H1 (cell line): ENCODE measurements around the gene SLC25A45. TPM values are rescaled to one million over a fixed set of nuclear protein-coding genes. Genes with fewer than 3 reads are reported as not detected.

Experiments used
- CTCF ChIA-PET: fragments of 300-600 bp; sonication (Branson Sonifier 250); formaldehyde crosslinking; loops from one replicate; lab custom pipeline; 2021; ENCODE audit not compliant: partially characterized antibody; lab: Charles Lee
- POLR2A ChIA-PET: fragments of 300-600 bp; sonication (Branson Sonifier 250); formaldehyde crosslinking; loops from one replicate; lab custom pipeline; 2021; ENCODE audit warnings: inconsistent platforms; ENCODE audit not compliant: partially characterized antibody; lab: Charles Lee
- DNase-seq, 2 experiments: peaks; one replicate each; pipeline versions ENCODE4 v3.0.0 to v3.0.0-alpha.2; 2010 to 2022; ENCODE audit warnings: low spot score in 2 of 2, low read depth in 1 of 2, mixed read lengths in 1 of 2
- FAIRE-seq: peaks from 2 replicates; lab custom pipeline; 2011; peaks lifted over from hg19 to GRCh38; lab: Jason Lieb, UNC
- H2AFZ ChIP-seq: 2 replicates; pipeline ENCODE4 v1.8.1; 2012; ENCODE audit warnings: low read length, inconsistent platforms
- H2AK5ac ChIP-seq: 2 replicates; pipeline ENCODE4 v1.6.1; 2013; ENCODE audit warnings: low read depth, low read length
- H2BK120ac ChIP-seq: replicated peaks from 2 replicates; pipeline ENCODE3; 2013; ENCODE audit warnings: low read depth, low read length, inconsistent platforms
- H2BK12ac ChIP-seq: 2 replicates; pipeline ENCODE4 v1.6.1; 2013; ENCODE audit warnings: low read depth, low read length
- H2BK15ac ChIP-seq: 2 replicates; pipeline ENCODE4 v1.6.1; 2013; ENCODE audit warnings: low read length
- H2BK20ac ChIP-seq: 2 replicates; pipeline ENCODE4 v1.6.1; 2013; ENCODE audit warnings: low read length
- H2BK5ac ChIP-seq: 2 replicates; pipeline ENCODE4 v1.6.1; 2013; ENCODE audit warnings: low read depth, low read length
- H3K14ac ChIP-seq: 2 replicates; pipeline ENCODE4 v1.6.1; 2013; ENCODE audit warnings: inconsistent platforms; ENCODE audit not compliant: insufficient read length
- H3K18ac ChIP-seq: 2 replicates; pipeline ENCODE4 v1.6.1; 2013; ENCODE audit warnings: low read length; ENCODE audit errors: extremely low read depth
- H3K23ac ChIP-seq: 2 replicates; pipeline ENCODE4 v1.6.1; 2013; ENCODE audit warnings: inconsistent platforms; ENCODE audit not compliant: insufficient read length
- H3K23me2 ChIP-seq: 2 replicates; pipeline ENCODE4 v1.6.1; 2013; ENCODE audit warnings: low read depth, low read length
- H3K27ac ChIP-seq: 2 replicates; pipeline ENCODE4 v1.6.1; 2011; ENCODE audit warnings: low read depth, low read length, inconsistent platforms
- H3K27me3 ChIP-seq, 4 experiments: replicated peaks in 1 of 4; 1 replicate in 1 of 4; 2 replicates in 3 of 4; pipeline versions ENCODE4 v1.6.1 to v1.8.1; 2011 to 2013; ENCODE audit warnings: low read length in 3 of 4, mild to moderate bottlenecking in 3 of 4, inconsistent platforms in 2 of 4, mixed read lengths in 2 of 4, moderate library complexity in 1 of 4; ENCODE audit not compliant: control insufficient read depth in 3 of 4, insufficient read depth in 3 of 4; ENCODE audit errors: extremely low read depth in 1 of 4
- H3K36me3 ChIP-seq, 4 experiments: 2 replicates each; pipeline versions ENCODE4 v1.6.1 to v1.8.1; 2011 to 2013; ENCODE audit warnings: mild to moderate bottlenecking in 4 of 4, low read length in 3 of 4, moderate library complexity in 2 of 4, control low read depth in 1 of 4, inconsistent platforms in 1 of 4; ENCODE audit not compliant: insufficient read depth in 4 of 4, control insufficient read depth in 2 of 4
- H3K4ac ChIP-seq: replicated peaks from 2 replicates; pipeline ENCODE3; 2013; ENCODE audit warnings: low read length, low read depth, mixed read lengths, inconsistent platforms; ENCODE audit not compliant: insufficient read length
- H3K4me1 ChIP-seq, 4 experiments: replicated peaks in 1 of 4; 1 replicate in 1 of 4; 2 replicates in 3 of 4; pipeline versions ENCODE4 v1.6.1 to v1.8.1; 2011 to 2013; ENCODE audit warnings: low read length in 3 of 4, inconsistent platforms in 2 of 4, mixed read lengths in 1 of 4; ENCODE audit not compliant: insufficient read depth in 4 of 4, control insufficient read depth in 3 of 4
- H3K4me2 ChIP-seq, 2 experiments: 2 replicates each; pipeline versions ENCODE4 v1.6.1 to v1.8.1; 2011 to 2013; ENCODE audit warnings: low read depth in 2 of 2, low read length in 2 of 2, control low read depth in 1 of 2, inconsistent platforms in 1 of 2, mild to moderate bottlenecking in 1 of 2; ENCODE audit not compliant: insufficient read depth in 1 of 2
- H3K4me3 ChIP-seq, 4 experiments: fragments of 200-600, 300-600 bp in 1 of 4; sonication (generic), shearing (Covaris generic), sonication (Bioruptor Twin) in 1 of 4; 2 replicates each; pipeline versions ENCODE4 v1.5.1 to v1.8.1; 2011 to 2016; ENCODE audit warnings: low read length in 4 of 4, low read depth in 3 of 4, control low read depth in 2 of 4, inconsistent platforms in 2 of 4, mild to moderate bottlenecking in 2 of 4, mixed read lengths in 1 of 4, moderate library complexity in 1 of 4; ENCODE audit not compliant: insufficient read depth in 2 of 4; ENCODE audit errors: extremely low read depth in 1 of 4
- H3K56ac ChIP-seq: replicated peaks from 2 replicates; pipeline ENCODE3; 2013; ENCODE audit warnings: low read depth, mild to moderate bottlenecking, mixed read lengths, low read length, inconsistent platforms; ENCODE audit not compliant: insufficient read length
- H3K79me1 ChIP-seq: 2 replicates; pipeline ENCODE4 v1.6.1; 2013; ENCODE audit warnings: low read depth, low read length, control low read depth
- H3K79me2 ChIP-seq, 2 experiments: 2 replicates each; pipeline versions ENCODE4 v1.6.1 to v1.8.1; 2012 to 2013; ENCODE audit warnings: low read length in 2 of 2, mild to moderate bottlenecking in 2 of 2, inconsistent platforms in 1 of 2; ENCODE audit not compliant: insufficient read depth in 2 of 2, control insufficient read depth in 1 of 2
- H3K9ac ChIP-seq, 4 experiments: replicated peaks in 1 of 4; 1 replicate in 1 of 4; 2 replicates in 3 of 4; pipeline versions ENCODE4 v1.6.1 to v1.8.1; 2011 to 2013; ENCODE audit warnings: low read depth in 3 of 4, low read length in 3 of 4, control low read depth in 2 of 4, mild to moderate bottlenecking in 2 of 4, moderate library complexity in 2 of 4, inconsistent platforms in 1 of 4; ENCODE audit errors: extremely low read depth in 1 of 4
- H3K9me3 ChIP-seq, 2 experiments: 2 replicates each; pipeline versions ENCODE4 v1.6.1 to v1.8.1; 2012 to 2013; ENCODE audit warnings: mild to moderate bottlenecking in 2 of 2, moderate library complexity in 2 of 2, control low read depth in 1 of 2, inconsistent platforms in 1 of 2, low read depth in 1 of 2, low read length in 1 of 2, mixed read lengths in 1 of 2; ENCODE audit not compliant: insufficient read depth in 2 of 2
- H4K20me1 ChIP-seq, 2 experiments: replicated peaks in 1 of 2; 2 replicates each; pipeline versions ENCODE3 to v1.8.1; 2011 to 2013; ENCODE audit warnings: inconsistent platforms in 2 of 2, low read length in 2 of 2, mild to moderate bottlenecking in 1 of 2; ENCODE audit not compliant: insufficient read depth in 2 of 2, control insufficient read depth in 1 of 2
- H4K5ac ChIP-seq: 2 replicates; pipeline ENCODE4 v1.6.1; 2013; ENCODE audit warnings: low read length, low read depth, mixed read lengths, inconsistent platforms; ENCODE audit not compliant: insufficient read length
- H4K8ac ChIP-seq: 2 replicates; pipeline ENCODE4 v1.8.0; 2013; ENCODE audit warnings: mild to moderate bottlenecking, moderate library complexity, low read length, inconsistent platforms; ENCODE audit not compliant: insufficient read depth; ENCODE audit errors: extremely low read depth
- H4K91ac ChIP-seq: replicated peaks from 2 replicates; pipeline ENCODE3; 2013; ENCODE audit warnings: low read length, mixed read lengths, inconsistent platforms; ENCODE audit not compliant: insufficient read length
- HDAC2 ChIP-seq, 2 experiments: fragments of 300-600 bp in 1 of 2; sonication (generic) in 1 of 2; IDR thresholded peaks; 2 replicates each; pipeline ENCODE4 v1.6.1; 2011 to 2012; ENCODE audit warnings: low read depth in 2 of 2, low read length in 2 of 2, mild to moderate bottlenecking in 2 of 2, moderate library complexity in 2 of 2, borderline replicate concordance in 1 of 2, inconsistent platforms in 1 of 2
- SIN3A ChIP-seq, 2 experiments: IDR thresholded peaks in 1 of 2; conservative IDR thresholded peaks in 1 of 2; 2 replicates each; pipeline ENCODE4 v1.6.1; 2011 to 2012; ENCODE audit warnings: low read length in 2 of 2, improper control_type of control experiment in 1 of 2, low read depth in 1 of 2, mild to moderate bottlenecking in 1 of 2
- ZNF274 ChIP-seq: IDR thresholded peaks from 2 replicates; pipeline ENCODE4 v1.7.0; 2012; ENCODE audit warnings: low read length, borderline replicate concordance; ENCODE audit errors: extremely low read depth
- WGBS, 2 experiments: shearing (Covaris generic) in 1 of 2; methylation state at CpG; one replicate each; pipeline versions ENCODE4 v1.1.6 to v1.1.7; 2013 to 2015; ENCODE audit warnings: low lambda C conversion rate in 2 of 2, mixed read lengths in 2 of 2, inconsistent platforms in 1 of 2, low coverage in 1 of 2, missing lambda C conversion rate in 1 of 2; ENCODE audit not compliant: insufficient replicate concordance in 2 of 2, insufficient coverage in 1 of 2, insufficient read length in 1 of 2; ENCODE audit errors: extremely low coverage in 1 of 2, missing lambda C conversion rate in 1 of 2; 5-methylcytosine and 5-hydroxymethylcytosine counted together
- polyA plus RNA-seq, 7 experiments: library from polyadenylated mRNA; depleted of rRNA in 3 of 7; stranded (reverse) in 5 of 7; unstranded in 2 of 7; fragments of >200 nt in 5 of 7; fragments of 200-250 nt in 2 of 7; gene quantifications; 1 replicate in 5 of 7; 2 replicates in 1 of 7; 4 replicates in 1 of 7; pipeline versions ENCODE4 v1.2.1 to v1.2.3, GENCODE V29; 2011 to 2013; ENCODE audit warnings: missing spikeins in 2 of 7, mixed read lengths in 2 of 7
- total RNA-seq: library from RNA; stranded (reverse); fragmentation: NEBNext Ultra II Directional; extraction: Animal tissue kit (Norgen Biotek cat#: 25700); gene quantifications from 2 replicates; pipeline ENCODE4 v1.2.1, GENCODE V29; 2021

Gene SLC25A45
- total and polyA plus RNA-seq, 2 of the 8 experiments (the other 6 are each of a cell fraction or from before 2014, with no cell fraction given) = 0.54 to 0.59 TPM

DNA sequence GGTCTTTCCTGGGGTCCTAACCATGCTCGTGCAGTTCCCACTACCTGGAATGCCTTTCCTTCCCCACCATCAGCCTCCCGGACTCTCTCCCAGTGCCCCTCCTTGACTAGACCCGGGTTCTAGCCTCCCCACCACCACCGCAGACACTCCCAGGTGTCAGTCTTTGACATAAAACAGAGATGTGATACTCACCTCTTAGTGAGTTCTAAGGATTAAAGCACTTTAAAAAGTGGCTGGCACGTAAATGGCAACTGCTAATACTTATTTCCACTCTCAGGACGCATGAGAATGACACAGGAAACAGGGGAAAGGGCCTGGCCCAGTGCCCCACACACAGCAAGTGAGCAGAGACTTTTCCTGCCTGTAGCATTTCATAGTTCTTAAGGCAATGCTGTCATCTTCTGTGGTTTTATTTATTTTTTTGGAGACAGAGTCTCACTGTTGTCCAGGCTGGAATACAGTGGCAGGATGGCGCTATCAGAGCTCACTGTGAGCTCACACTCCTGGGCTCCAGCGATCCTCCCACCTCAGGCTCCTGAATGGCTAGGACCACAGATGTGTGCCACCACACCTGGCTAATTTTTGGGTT is 1.9 kb upstream of the SLC25A45 start:
- H2AFZ ChIP-seq = no peak overlapping the region
- no peak for TF ChIP-seq SIN3A (conservative IDR thresholded peaks at IDR 0.05 in 1 of 2, IDR thresholded peaks at IDR 0.05 in 1 of 2; ENCODE audit: low read depth in 1 of 2, low read length in 2 of 2)
- no peak for TF ChIP-seq ZNF274
- TF ChIP-seq HDAC2 (IDR thresholded peaks at IDR 0.05; ENCODE audit: borderline replicate concordance in 1 of 2, low read depth in 2 of 2, low read length in 2 of 2) = no peak
- peak overlapping the region; percentile 82; the same call in 1 of the 2 replicates for H2AK5ac ChIP-seq
- ChIA-PET POLR2A (interaction anchor here (1.1 to 17.0 kb wide), 4 partner anchors 14 to 118 kb away, joined by 3 to 202 read pairs (median 8); partner anchors contain the start of genes MALAT1 and NEAT1), CTCF (interaction anchor here (0.8 to 2.0 kb wide), 6 partner anchors 9 to 95 kb away, joined by 3 to 7 read pairs (median 5); no protein-coding TSS in a partner anchor)
- H3K56ac ChIP-seq = no peak overlapping the region
- H2BK120ac ChIP-seq = no peak overlapping the region
- H3K9ac ChIP-seq = no peak overlapping the region
- 0 out of 7 replicates have a peak, but pooled peaks cover 0 to 2% (median 0%) of the 10 kb centered on the region in 4 experiments for H3K27me3 ChIP-seq
- H3K79me2 ChIP-seq = no peaks in the 10 kb centered on the region
- no peak overlapping the region for H3K14ac ChIP-seq
- no peak overlapping the region for H3K27ac ChIP-seq
- no peak overlapping the region for H4K8ac ChIP-seq
- 85% methylated on average over 8 of the region's 8 CpGs; no CpG with 5 or more reads in 1 of the 2 experiments for WGBS, 2 experiments
- 0 out of 2 replicates have a peak overlapping the region, but pooled peaks have one; percentile 61 for H2BK15ac ChIP-seq
- H3K18ac ChIP-seq = no peak overlapping the region
- no peak overlapping the region for H2BK5ac ChIP-seq
- no peak overlapping the region for H3K23ac ChIP-seq
- no peak overlapping the region for H2BK20ac ChIP-seq
- no peak for FAIRE-seq
- no peak overlapping the region for H2BK12ac ChIP-seq
- H3K4ac ChIP-seq = no peak overlapping the region
- DNase-seq = no peak
- H4K91ac ChIP-seq = no peak overlapping the region
- no peak overlapping the region for H3K4me2 ChIP-seq
- H4K20me1 ChIP-seq = no peaks in the 10 kb centered on the region
- no peaks in the 10 kb centered on the region for H3K36me3 ChIP-seq
- H3K9me3 ChIP-seq = no peaks in the 10 kb centered on the region
- peaks cover 5% of the 10 kb centered on the region; the same call in 1 of the 2 replicates for H3K23me2 ChIP-seq
- H3K4me1 ChIP-seq = peaks cover 0 to 12% (median 11%) of the 10 kb centered on the region in 4 experiments; a peak in 5 of 7 replicates
- H4K5ac ChIP-seq = no peak overlapping the region
- H3K79me1 ChIP-seq = no peaks in the 10 kb centered on the region
- no peak overlapping the region for H3K4me3 ChIP-seq
